Measurements from ENCODE around the gene PEAK1. TPM values are rescaled to one million over a fixed set of nuclear protein-coding genes. Genes with fewer than 3 reads are reported as not detected.
A peak's percentile ranks its signal among the peaks of the same experiment; 100 is the strongest.

Gene PEAK1
- total RNA-seq, 2 experiments from 2014 or later = 20.8 to 23.6 TPM

GRCh38 chr15:77386626-77387025, 33.3 kb downstream of the PEAK1 start:
- no peak overlapping the region for H3K27ac Mint-ChIP-seq
- peaks cover 2% of the 10 kb centered on the region for H3K36me3 Mint-ChIP-seq (ENCODE audit: low read depth)
- POLR2A ChIA-PET = no interaction called here
- peaks cover 20% of the 10 kb centered on the region for H3K4me1 Mint-ChIP-seq
- no peaks in the 10 kb centered on the region for H3K9me3 Mint-ChIP-seq
- no peaks in the 10 kb centered on the region for H3K27me3 Mint-ChIP-seq
- no peak overlapping the region for H3K4me3 Mint-ChIP-seq
- DNase-seq = no peak
- CTCF ChIA-PET = no interaction called here

- Mint-ChIP-seq H3K27ac (peak overlapping the region; percentile 53), H3K4me3 (no peak overlapping the region), H3K4me1 (peaks cover 20% of the 10 kb centered on the region), H3K27me3 (no peaks in the 10 kb centered on the region), H3K36me3 (ENCODE audit: low read depth) (peaks cover 2% of the 10 kb centered on the region), H3K9me3 (no peaks in the 10 kb centered on the region)
- ChIA-PET POLR2A (no interaction called here), CTCF (no interaction called here)
- DNase-seq = no peak
Observed at GRCh38 chr15:77384589-77385359, 35.1 kb downstream of the PEAK1 start.

GRCh38 chr15:77384086-77384485, 35.8 kb downstream of the PEAK1 start:
- Mint-ChIP-seq H3K4me1 (peaks cover 20% of the 10 kb centered on the region), H3K36me3 (ENCODE audit: low read depth) (peaks cover 2% of the 10 kb centered on the region), H3K27me3 (no peaks in the 10 kb centered on the region), H3K27ac (no peak overlapping the region), H3K9me3 (no peaks in the 10 kb centered on the region), H3K4me3 (no peak overlapping the region)
- ChIA-PET POLR2A (no interaction called here), CTCF (interaction anchor here (0.8 kb wide), 1 partner anchor 35 kb away, joined by 3 read pairs; no protein-coding TSS in a partner anchor)
- no peak for DNase-seq

DNA sequence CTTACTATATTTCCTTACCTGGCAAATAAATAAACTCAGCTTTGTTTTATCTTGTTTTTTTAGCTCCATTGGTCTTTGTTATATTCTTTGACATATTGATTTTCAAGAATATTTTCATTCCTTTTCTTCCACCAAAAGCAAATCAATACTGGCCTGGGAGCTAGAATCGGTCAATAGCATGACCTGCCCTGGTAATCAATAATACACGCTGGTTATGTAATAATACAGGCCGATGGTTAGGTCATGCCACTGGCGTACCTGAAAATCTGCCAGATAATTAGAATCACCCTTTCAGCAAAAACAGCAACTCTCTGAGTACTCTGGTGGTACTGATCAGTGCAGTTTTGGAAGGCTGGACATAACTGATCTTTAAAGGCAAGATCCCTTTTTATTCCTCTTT, 39.9 kb downstream of the PEAK1 start:
- Mint-ChIP-seq H3K4me3 (no peak overlapping the region), H3K27me3 (no peaks in the 10 kb centered on the region), H3K27ac (no peak overlapping the region), H3K9me3 (no peaks in the 10 kb centered on the region), H3K4me1 (peaks cover 12% of the 10 kb centered on the region), H3K36me3 (ENCODE audit: low read depth) (peaks cover 2% of the 10 kb centered on the region)
- CTCF ChIA-PET = no interaction called here
- no peak for DNase-seq
- POLR2A ChIA-PET = no interaction called here

DNA sequence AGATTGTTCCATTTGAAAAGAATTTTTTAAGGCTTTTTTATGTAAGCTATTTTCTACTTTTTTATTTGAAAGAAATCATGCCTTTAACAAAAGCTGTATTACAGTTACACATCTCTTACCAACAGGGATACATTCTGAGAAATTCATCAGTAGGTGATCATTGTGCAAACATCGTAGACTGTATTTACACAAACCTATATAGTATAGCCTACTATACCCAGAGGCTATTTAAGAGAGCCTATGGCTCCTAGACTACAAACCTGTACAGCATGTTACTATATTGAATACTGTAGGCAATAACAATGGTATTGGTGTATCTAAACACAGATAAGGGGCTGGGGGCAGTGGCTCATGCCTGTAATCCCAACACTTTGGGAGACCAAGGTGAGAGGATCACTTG, 43.1 kb downstream of the PEAK1 start:
- no peak for DNase-seq
- H3K27me3 Mint-ChIP-seq = no peaks in the 10 kb centered on the region
- no peaks in the 10 kb centered on the region for H3K36me3 Mint-ChIP-seq (ENCODE audit: low read depth)
- ChIA-PET CTCF (no interaction called here), POLR2A (no interaction called here)
- no peaks in the 10 kb centered on the region for H3K9me3 Mint-ChIP-seq
- H3K4me3 Mint-ChIP-seq = no peak overlapping the region
- H3K27ac Mint-ChIP-seq = no peak overlapping the region
- H3K4me1 Mint-ChIP-seq = no peaks in the 10 kb centered on the region

- ChIA-PET CTCF (interaction anchor here (1.2 kb wide), 1 partner anchor 34 kb away, joined by 3 read pairs; no protein-coding TSS in a partner anchor), POLR2A (no interaction called here)
- no peaks in the 10 kb centered on the region for H3K36me3 Mint-ChIP-seq (ENCODE audit: low read depth)
- H3K27ac Mint-ChIP-seq = no peak overlapping the region
- H3K4me3 Mint-ChIP-seq = no peak overlapping the region
- no peaks in the 10 kb centered on the region for H3K4me1 Mint-ChIP-seq
- no peaks in the 10 kb centered on the region for H3K9me3 Mint-ChIP-seq
- no peak for DNase-seq
- no peaks in the 10 kb centered on the region for H3K27me3 Mint-ChIP-seq
Observed at GRCh38 chr15:77375133-77375532, 44.8 kb downstream of the PEAK1 start.

GRCh38 chr15:77373441-77373840, 46.5 kb downstream of the PEAK1 start:
- no peak overlapping the region for H3K4me3 Mint-ChIP-seq
- H3K9me3 Mint-ChIP-seq = no peaks in the 10 kb centered on the region
- no peaks in the 10 kb centered on the region for H3K4me1 Mint-ChIP-seq
- CTCF ChIA-PET = no interaction called here
- no peaks in the 10 kb centered on the region for H3K27me3 Mint-ChIP-seq
- DNase-seq = no peak
- no peaks in the 10 kb centered on the region for H3K36me3 Mint-ChIP-seq (ENCODE audit: low read depth)
- POLR2A ChIA-PET = no interaction called here
- no peak overlapping the region for H3K27ac Mint-ChIP-seq

GRCh38 chr15:77371850-77372563, 47.9 kb downstream of the PEAK1 start:
- H3K4me3 Mint-ChIP-seq = no peak overlapping the region
- H3K36me3 Mint-ChIP-seq (ENCODE audit: low read depth) = no peaks in the 10 kb centered on the region
- H3K27me3 Mint-ChIP-seq = no peaks in the 10 kb centered on the region
- DNase-seq = no peak
- ChIA-PET CTCF (no interaction called here), POLR2A (no interaction called here)
- no peaks in the 10 kb centered on the region for H3K4me1 Mint-ChIP-seq
- H3K27ac Mint-ChIP-seq = no peak overlapping the region
- no peaks in the 10 kb centered on the region for H3K9me3 Mint-ChIP-seq

DNA sequence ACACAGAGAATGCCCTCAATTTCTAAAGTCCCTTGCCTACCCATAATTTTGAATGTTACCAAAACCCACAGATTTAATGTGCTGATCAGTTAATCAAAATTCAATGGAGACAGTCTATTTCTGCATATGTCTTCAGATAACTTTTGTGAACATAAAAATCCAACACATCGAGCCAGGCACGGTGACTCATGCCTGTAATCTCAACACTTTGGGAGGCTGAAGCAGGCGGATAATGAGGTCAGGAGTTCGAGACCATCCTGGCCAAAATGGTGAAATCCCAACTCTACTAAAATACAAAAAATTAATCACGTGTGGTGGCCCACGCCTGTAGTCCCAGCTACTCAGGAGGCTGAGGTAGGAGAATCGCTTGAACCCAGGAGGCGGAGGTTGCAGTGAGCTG, 49.3 kb downstream of the PEAK1 start:
- CTCF ChIA-PET = no interaction called here

GRCh38 chr15:77369168-77369567, 50.7 kb downstream of the PEAK1 start:
- H3K4me3 Mint-ChIP-seq = no peak overlapping the region

More for the DNA sequence above, 49.3 kb downstream of the PEAK1 start:
- no peaks in the 10 kb centered on the region for H3K27me3 Mint-ChIP-seq
- DNase-seq = no peak
- no peak overlapping the region for H3K27ac Mint-ChIP-seq
- H3K9me3 Mint-ChIP-seq = no peaks in the 10 kb centered on the region
- no peak overlapping the region for H3K4me3 Mint-ChIP-seq
- no peaks in the 10 kb centered on the region for H3K4me1 Mint-ChIP-seq
- H3K36me3 Mint-ChIP-seq (ENCODE audit: low read depth) = no peaks in the 10 kb centered on the region
- POLR2A ChIA-PET = no interaction called here

DNA sequence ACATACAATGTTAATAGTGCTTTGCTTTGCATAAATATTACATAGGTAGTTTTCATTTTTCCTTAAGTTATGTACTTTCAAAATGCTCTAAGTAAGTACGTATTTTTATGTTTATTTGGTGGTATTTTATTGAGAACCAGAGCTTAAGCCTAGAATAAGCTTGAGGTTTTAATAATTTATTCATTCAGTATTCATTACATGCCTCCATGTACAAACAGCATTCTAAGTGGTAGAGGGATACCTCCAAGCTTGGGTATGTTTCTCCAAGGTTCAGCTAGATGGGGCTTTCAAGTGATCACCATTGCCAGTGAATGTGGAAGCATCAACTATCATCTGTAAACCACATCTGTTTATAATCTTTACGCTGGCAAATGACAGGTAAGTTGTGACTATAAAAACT, 52.3 kb downstream of the PEAK1 start:
- no peak overlapping the region for H3K27ac Mint-ChIP-seq
- no peaks in the 10 kb centered on the region for H3K4me1 Mint-ChIP-seq
- ChIA-PET CTCF (no interaction called here), POLR2A (no interaction called here)
- H3K27me3 Mint-ChIP-seq = no peaks in the 10 kb centered on the region
- H3K9me3 Mint-ChIP-seq = no peaks in the 10 kb centered on the region
- DNase-seq = no peak
- H3K36me3 Mint-ChIP-seq (ENCODE audit: low read depth) = peaks cover 6% of the 10 kb centered on the region
- no peak overlapping the region for H3K4me3 Mint-ChIP-seq

More at GRCh38 chr15:77369168-77369567, 50.7 kb downstream of the PEAK1 start:
- H3K36me3 Mint-ChIP-seq (ENCODE audit: low read depth) = no peaks in the 10 kb centered on the region
- ChIA-PET POLR2A (no interaction called here), CTCF (no interaction called here)
- H3K4me1 Mint-ChIP-seq = no peaks in the 10 kb centered on the region
- no peaks in the 10 kb centered on the region for H3K9me3 Mint-ChIP-seq
- no peaks in the 10 kb centered on the region for H3K27me3 Mint-ChIP-seq
- DNase-seq = no peak
- H3K27ac Mint-ChIP-seq = no peak overlapping the region

- H3K27me3 Mint-ChIP-seq = no peaks in the 10 kb centered on the region
- H3K27ac Mint-ChIP-seq = no peak overlapping the region
- ChIA-PET POLR2A (no interaction called here), CTCF (no interaction called here)
- H3K4me1 Mint-ChIP-seq = no peaks in the 10 kb centered on the region
- DNase-seq = no peak
- H3K36me3 Mint-ChIP-seq (ENCODE audit: low read depth) = peaks cover 6% of the 10 kb centered on the region
- no peak overlapping the region for H3K4me3 Mint-ChIP-seq
- H3K9me3 Mint-ChIP-seq = no peaks in the 10 kb centered on the region
Observed at GRCh38 chr15:77361456-77361855, 58.4 kb downstream of the PEAK1 start.

GRCh38 chr15:77358545-77359240, 61.2 kb downstream of the PEAK1 start:
- no peak overlapping the region for H3K27ac Mint-ChIP-seq

More at GRCh38 chr15:77358545-77359240, 61.2 kb downstream of the PEAK1 start:
- Mint-ChIP-seq H3K36me3 (ENCODE audit: low read depth) (peaks cover 6% of the 10 kb centered on the region), H3K27me3 (no peaks in the 10 kb centered on the region), H3K9me3 (no peaks in the 10 kb centered on the region), H3K4me1 (peaks cover 5% of the 10 kb centered on the region), H3K4me3 (no peak overlapping the region)
- ChIA-PET CTCF (no interaction called here), POLR2A (no interaction called here)
- DNase-seq = no peak
